Urinary bladder (tissue), 4 donors: ENCODE results near the gene GFER. TPM values are rescaled to one million over a fixed set of nuclear protein-coding genes. Genes with fewer than 3 reads are reported as not detected.
"Not testable (repeated sequence)": the region's sequence is repeated elsewhere in the genome, so short reads cannot be mapped to it uniquely, and the experiment has no call there.

ENCODE experiments used
- DNase-seq: peaks from one replicate; pipeline ENCODE4 v3.0.0-alpha.2; 2015; ENCODE audit errors: extremely low spot score
- H3K27ac ChIP-seq: one replicate; pipeline ENCODE4 v1.5.1; 2013; ENCODE audit warnings: low read depth, mild to moderate bottlenecking, moderate library complexity
- H3K36me3 ChIP-seq: one replicate; pipeline ENCODE4 v1.6.1; 2013; ENCODE audit warnings: mild to moderate bottlenecking, moderate library complexity; ENCODE audit not compliant: insufficient read depth
- H3K4me1 ChIP-seq: one replicate; pipeline ENCODE4 v1.6.1; 2013; ENCODE audit warnings: mild to moderate bottlenecking, moderate library complexity; ENCODE audit not compliant: insufficient read depth
- H3K4me3 ChIP-seq: one replicate; pipeline ENCODE4 v1.5.1; 2013; ENCODE audit warnings: low read depth, low read length
- WGBS: extraction: QIAGEN DNeasy Blood & Tissue Kit; methylation state at CpG from one replicate; pipeline ENCODE4 v1.1.7; 2013; 5-methylcytosine and 5-hydroxymethylcytosine counted together
- polyA plus RNA-seq: library from polyadenylated mRNA; stranded (reverse); fragments of 200-250 nt; gene quantifications from one replicate; pipeline ENCODE4 v1.2.3, GENCODE V29; 2013
- total RNA-seq: library from RNA; depleted of rRNA; stranded (reverse); fragments of >200 nt; gene quantifications from one replicate; pipeline ENCODE4 v1.2.3, GENCODE V29; 2014
- donor health status: healthy with polysubstance abuse.
- donor health status: healthy.

The GFER gene
- total RNA-seq = 7.7 TPM
- polyA plus RNA-seq = 27.8 TPM

DNA sequence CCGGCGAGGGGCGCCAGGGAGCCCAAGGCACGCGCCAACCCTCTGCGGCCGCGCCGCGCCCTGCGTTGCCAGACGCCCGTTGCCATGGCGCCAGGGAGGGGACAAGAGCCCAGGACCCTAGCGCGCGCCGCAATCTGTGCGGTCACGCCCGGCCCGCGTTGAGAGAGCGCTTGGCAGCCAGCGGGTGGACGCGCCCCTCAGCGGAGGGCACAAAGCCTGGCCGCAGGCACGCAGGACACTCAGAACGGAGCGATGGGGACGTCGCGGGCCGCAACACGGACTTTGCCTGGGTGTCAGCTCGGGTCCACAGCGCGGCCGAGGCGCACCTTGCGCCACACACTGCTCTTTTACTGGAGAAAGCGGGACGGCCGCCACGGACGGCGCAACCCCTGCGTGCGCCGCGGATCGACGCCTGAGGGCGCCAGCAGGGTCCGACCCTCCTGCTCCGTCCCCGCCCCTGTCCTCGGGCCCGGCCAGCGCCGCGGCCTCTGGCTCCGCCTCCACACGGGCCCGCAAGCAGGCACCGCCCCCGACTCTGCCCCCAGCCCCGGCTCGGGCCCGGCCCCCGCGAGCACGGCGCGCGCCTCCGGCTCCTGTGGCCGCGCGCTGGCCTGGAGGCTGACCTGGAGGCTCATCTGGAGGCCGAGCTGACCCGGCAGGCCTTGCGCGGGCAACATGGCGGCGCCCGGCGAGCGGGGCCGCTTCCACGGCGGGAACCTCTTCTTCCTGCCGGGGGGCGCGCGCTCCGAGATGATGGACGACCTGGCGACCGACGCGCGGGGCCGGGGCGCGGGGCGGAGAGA lies at the start of gene GFER:
Gene GFER (plus strand): TSS at position 650 of the 803 bp plus-strand sequence. CDS start 26 bp downstream, at position 676.
- Histone ChIP-seq H3K36me3 (peaks cover 5% of the 10 kb centered on the region), H3K27ac (peak within 1 kb of the TSS; percentile 59), H3K4me1 (no peaks in the 10 kb centered on the region), H3K4me3 (peak within 1 kb of the TSS; percentile 76)
- under 1% methylated on average over 109 of the region's 109 CpGs for WGBS
- DNase-seq = no peak

DNA sequence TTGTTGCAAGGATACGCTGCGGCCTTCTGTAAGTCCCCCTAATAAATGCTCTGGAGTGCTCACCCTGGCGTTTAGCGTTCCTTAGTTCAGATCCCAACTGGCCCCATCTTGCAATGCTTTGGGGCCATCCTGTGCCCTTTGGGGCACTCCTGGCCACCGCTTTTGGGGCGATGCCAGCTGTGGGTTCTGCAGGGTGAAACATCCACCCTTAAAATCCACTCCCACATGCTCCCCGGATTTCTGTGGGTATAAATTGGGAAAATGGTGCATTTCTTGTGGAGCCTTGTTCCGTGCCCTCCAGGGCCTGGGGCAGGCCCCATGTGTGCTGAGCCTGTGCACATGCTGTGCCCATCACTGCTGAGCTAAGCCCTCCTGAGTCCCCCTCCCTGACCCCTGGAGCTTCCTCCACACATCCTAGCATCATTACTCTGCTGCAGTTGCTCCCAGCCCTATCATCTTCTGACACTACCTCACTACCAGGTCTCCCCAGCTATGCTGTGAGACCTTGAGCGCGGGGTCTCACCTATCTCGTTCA lies 47.0 kb upstream of the GFER start:
- no peak overlapping the region for H3K27ac ChIP-seq
- no peaks in the 10 kb centered on the region for H3K4me1 ChIP-seq
- H3K36me3 ChIP-seq = peaks cover 5% of the 10 kb centered on the region
- no peak overlapping the region for H3K4me3 ChIP-seq
- no peak for DNase-seq
- 92% methylated on average over 11 of the region's 11 CpGs for WGBS

DNA sequence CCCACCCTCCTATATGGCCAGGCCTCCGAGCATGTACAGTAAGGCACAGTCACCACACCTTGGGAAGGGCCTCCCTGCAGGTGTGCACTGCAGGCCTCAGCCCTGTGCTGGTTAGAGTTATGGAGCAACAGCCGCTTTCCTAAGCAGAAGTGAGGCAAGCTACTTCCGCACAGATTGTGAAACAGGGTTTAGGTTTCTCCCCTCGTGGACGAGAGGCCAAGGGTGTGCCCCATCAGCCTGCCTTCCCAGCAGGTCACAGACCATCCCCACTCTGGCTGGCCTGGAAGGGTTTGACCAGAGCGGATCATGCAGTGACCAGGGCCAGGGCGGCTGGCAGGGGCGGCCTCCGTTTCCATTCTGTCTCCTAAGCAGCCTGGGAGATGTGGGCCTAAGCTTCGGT lies 45.7 kb upstream of the GFER start:
- Histone ChIP-seq H3K4me1 (no peaks in the 10 kb centered on the region), H3K27ac (no peak overlapping the region), H3K4me3 (no peak overlapping the region), H3K36me3 (peaks cover 5% of the 10 kb centered on the region)
- 94% methylated on average over 10 of the region's 10 CpGs for WGBS
- no peak for DNase-seq

DNA sequence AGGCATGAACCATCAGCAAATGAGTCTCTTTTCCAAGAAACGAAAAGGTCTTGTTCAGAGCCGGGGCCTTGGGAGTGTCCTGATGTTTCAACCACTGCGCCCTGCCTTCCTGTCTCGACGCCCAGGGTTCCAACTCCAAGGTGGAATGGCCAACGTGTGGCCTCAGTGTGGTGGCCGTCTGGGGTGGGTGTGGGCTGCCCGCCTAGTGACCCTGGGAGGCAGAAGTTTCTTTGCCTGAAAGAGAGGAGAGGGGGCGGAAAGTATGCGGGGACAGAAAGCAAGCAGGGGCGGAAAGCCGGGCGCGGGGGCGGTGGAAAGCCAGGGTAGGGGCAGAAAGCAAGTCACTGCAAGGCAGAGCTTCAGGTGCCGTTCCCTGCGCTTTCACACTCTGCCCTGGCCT lies 45.1 kb upstream of the GFER start:
- Histone ChIP-seq H3K36me3 (peaks cover 5% of the 10 kb centered on the region), H3K4me3 (no peak overlapping the region), H3K27ac (no peak overlapping the region), H3K4me1 (no peaks in the 10 kb centered on the region)
- DNase-seq = no peak
- 93% methylated on average over 17 of the region's 17 CpGs for WGBS

DNA sequence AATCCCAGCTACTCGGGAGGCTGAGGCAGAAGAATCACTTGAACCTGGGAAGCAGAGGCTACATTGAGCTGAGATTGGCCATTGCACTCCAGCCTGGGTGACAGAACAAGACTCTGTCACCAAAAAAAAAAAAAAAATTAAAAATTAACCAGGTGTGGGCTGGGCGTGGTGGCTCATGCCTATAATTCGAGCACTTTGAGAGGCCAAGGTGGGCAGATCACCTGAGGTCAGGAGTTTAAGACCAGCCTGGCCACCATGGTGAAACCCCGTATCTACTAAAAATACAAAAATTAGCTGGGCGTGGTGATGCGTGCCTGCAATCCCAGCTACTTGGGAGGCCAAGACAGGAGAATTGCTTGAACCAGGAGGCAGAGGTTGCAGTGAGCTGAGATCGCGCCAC lies 44.2 kb upstream of the GFER start:
- H3K27ac ChIP-seq, H3K36me3 ChIP-seq, DNase-seq, H3K4me1 ChIP-seq, H3K4me3 ChIP-seq: not testable (repeated sequence)
- 95% methylated on average over 8 of the region's 8 CpGs for WGBS

GRCh38 chr16:1940273-1941161 lies 43.5 kb upstream of the GFER start:
- DNase-seq = no peak
- Histone ChIP-seq H3K4me3 (no peak overlapping the region), H3K27ac (no peak overlapping the region), H3K36me3 (peaks cover 5% of the 10 kb centered on the region), H3K4me1 (no peaks in the 10 kb centered on the region)
- WGBS = 93% methylated on average over 23 of the region's 23 CpGs

DNA sequence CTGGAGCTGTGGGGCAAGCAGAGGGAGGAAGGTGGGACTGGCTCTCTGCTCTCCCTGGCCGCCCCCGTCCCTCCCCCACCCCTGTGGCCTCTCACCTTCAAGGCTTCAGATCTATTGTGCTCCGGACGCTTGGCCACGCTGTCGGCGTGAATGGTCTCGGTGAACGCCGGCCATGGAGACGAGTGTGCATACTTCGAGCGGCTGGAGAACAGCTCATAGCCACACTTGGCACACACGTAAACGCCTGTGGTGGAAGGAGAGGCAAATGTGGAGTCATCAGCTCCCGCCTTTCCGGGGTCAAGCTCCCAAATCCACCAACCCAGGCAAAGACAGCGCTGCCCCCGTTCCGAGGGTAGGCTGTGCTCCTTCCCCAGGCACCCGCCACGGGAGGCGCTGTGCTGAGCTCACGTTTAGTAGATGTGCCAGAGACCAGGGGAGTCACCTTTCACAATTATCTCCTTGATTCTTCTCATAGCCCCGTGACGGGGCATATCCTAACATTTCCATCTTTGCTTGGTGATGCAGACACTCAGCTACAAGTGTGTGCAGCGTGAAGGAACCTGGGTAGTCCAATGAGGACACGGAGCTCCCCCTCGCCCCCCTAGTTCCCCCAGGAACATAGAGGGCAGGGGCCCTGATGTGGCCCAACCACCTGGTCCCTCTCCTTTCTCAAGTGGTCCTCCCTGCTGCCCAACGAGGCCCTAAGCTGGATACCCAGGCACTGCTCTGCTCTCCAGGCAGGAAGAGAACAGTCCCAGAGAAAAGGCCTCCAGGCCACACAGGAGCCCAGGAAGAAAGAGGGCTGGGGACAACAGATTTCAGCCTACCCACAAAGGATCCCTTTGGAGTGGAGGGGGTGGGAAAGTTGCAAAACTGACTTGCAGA lies 42.6 kb upstream of the GFER start:
- no peak overlapping the region for H3K4me3 ChIP-seq
- no peak for DNase-seq
- H3K4me1 ChIP-seq = no peaks in the 10 kb centered on the region
- no peak overlapping the region for H3K27ac ChIP-seq
- WGBS = 84% methylated on average over 30 of the region's 30 CpGs
- H3K36me3 ChIP-seq = peaks cover 5% of the 10 kb centered on the region

- Histone ChIP-seq H3K36me3 (peaks cover 5% of the 10 kb centered on the region), H3K4me1 (no peaks in the 10 kb centered on the region), H3K4me3 (peak overlapping the region; percentile 74), H3K27ac (no peak overlapping the region)
- no peak for DNase-seq
- 18% methylated on average over 17 of the region's 17 CpGs for WGBS
These were observed 41.8 kb upstream of the GFER start for GRCh38 chr16:1942047-1942809.

DNA sequence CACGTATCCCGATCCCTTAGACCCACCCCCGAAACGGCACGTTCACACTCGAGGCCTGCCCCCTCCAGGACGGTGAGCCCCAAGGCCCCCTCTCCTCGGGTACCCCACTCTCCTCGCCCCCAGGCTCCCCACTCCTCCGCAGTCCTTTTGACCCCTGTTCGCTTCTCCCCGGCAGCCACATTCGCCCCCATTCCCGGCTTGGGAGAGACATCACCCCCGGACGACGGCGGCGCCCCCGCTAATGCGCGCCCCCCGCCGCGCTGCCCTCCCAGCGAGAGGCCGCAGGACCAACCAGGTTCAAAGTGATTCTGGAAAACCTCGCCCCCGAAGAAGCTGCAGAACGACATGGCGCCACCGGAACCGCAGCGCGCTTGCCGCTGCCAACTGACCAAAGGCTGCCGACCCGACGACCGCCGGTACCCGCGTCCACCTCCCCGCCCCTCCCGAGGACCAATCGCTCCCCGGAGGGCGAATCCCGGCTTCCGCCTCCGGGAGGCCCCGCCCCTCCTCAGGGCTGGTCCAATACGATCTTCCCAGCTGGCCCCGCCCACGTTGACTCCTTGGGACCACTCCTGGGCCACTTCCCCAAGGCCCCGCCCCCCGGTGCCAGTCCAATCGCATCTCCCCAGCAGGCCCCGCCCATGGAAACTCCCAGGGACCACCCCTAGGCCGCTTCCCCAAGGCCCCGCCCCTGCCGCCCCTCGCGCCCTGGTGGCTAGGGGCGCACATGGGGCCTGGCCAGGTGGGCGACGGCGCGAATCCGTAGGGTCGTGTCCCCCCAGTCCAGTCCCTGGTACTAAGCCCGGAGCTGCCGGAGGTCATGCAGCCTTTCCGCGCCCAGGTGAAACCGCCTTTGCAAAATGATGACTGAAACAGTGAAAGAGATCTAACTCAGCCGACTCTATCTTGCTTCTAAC lies 40.9 kb upstream of the GFER start, which contains the start of gene MSRB1:
Gene MSRB1 (minus strand): TSS at position 390 of the 917 bp plus-strand sequence. CDS start 43 bp downstream, at position 347.
- Histone ChIP-seq H3K4me3 (peak within 1 kb of the TSS; percentile 74), H3K36me3 (peaks cover 5% of the 10 kb centered on the region), H3K27ac (peak within 1 kb of the TSS; percentile 79), H3K4me1 (no peaks in the 10 kb centered on the region)
- WGBS = under 1% methylated on average over 77 of the region's 77 CpGs
- peak; percentile 98 for DNase-seq

DNA sequence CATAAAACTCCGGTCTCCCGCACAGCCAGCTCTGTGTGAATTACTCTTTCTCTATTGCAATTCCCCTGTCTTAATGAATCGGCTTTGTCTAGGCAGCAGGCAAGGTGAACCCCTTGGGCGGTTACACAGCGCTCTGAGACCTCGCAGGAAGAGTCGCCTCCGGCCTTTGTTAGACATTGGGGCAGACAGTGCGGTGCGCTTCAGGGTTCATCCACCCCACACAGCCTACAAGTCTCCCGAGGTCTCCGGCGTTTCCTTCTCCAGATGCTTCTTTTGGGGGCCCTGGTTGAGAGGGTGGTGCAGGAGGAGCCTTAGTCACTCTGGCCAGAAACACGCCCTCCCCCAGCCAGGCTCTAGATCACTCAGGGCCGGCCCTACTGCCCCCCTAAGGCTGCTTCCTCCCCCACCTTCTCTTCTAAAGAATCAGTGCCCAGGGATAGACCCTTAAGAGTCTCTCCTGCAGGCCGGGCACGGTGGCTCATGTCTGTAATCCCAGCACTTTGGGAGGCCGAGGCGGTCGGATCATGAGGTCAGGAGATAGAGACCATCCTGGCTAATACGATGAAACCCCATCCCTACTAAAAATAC lies 39.3 kb upstream of the GFER start:
- WGBS = 93% methylated on average over 21 of the region's 21 CpGs
- no peak for DNase-seq
- Histone ChIP-seq H3K4me1 (no peaks in the 10 kb centered on the region), H3K4me3 (no peak overlapping the region), H3K36me3 (no peaks in the 10 kb centered on the region), H3K27ac (no peak overlapping the region)

GRCh38 chr16:1945559-1946391 lies 38.2 kb upstream of the GFER start:
- no peaks in the 10 kb centered on the region for H3K4me1 ChIP-seq
- no peak for DNase-seq
- no peaks in the 10 kb centered on the region for H3K36me3 ChIP-seq
- no peak overlapping the region for H3K27ac ChIP-seq
- WGBS = 88% methylated on average over 19 of the region's 19 CpGs
- H3K4me3 ChIP-seq = no peak overlapping the region
